Measurements from ENCODE around the gene PWP2.
"Not testable (repeated sequence)": the region's sequence is repeated elsewhere in the genome, so short reads cannot be mapped to it uniquely, and the experiment has no call there.

GRCh38 chr21:44154816-44155230, 47.6 kb downstream of the PWP2 start:
- not testable (repeated sequence) for TF ChIP-seq CTCF (conservative IDR thresholded peaks at IDR 0.05); ZFX (IDR thresholded peaks at IDR 0.05)

Measured in C4-2B (cell line).